Adrenal gland (tissue), 12 donors: ENCODE results near the gene IKZF2. TPM values are rescaled to one million over a fixed set of nuclear protein-coding genes. Genes with fewer than 3 reads are reported as not detected.
A peak's percentile ranks its signal among the peaks of the same experiment; 100 is the strongest.

Experiments
- DNase-seq, 7 donors: peaks; one replicate each; pipeline ENCODE4 v3.0.0-alpha.2; 2019 to 2020
- H3K27ac ChIP-seq, 5 donors: fragments of 200-600 bp; sonication (generic) in 4 of 5; 1 replicate in 3 of 5; 2 replicates in 2 of 5; pipeline versions ENCODE4 v1.5.1 to v1.8.0; 2016 to 2020; ENCODE audit warnings: mild to moderate bottlenecking in 1 of 5
- H3K27me3 ChIP-seq: fragments of 200-600 bp; 2 replicates; pipeline ENCODE4 v1.8.0; 2021
- H3K36me3 ChIP-seq, 2 donors: fragments of 200-600 bp; replicated peaks in 1 of 2; 1 replicate in 1 of 2; 2 replicates in 1 of 2; pipeline versions ENCODE4 v1.5.1 to v1.8.0; 2018 to 2022
- H3K4me1 ChIP-seq, 2 donors: fragments of 200-600 bp; replicated peaks in 1 of 2; 1 replicate in 1 of 2; 2 replicates in 1 of 2; pipeline versions ENCODE4 v1.5.1 to v1.8.0; 2018 to 2021
- H3K4me3 ChIP-seq, 4 donors: fragments of 200-600 bp; sonication (generic) in 3 of 4; one replicate each; pipeline ENCODE4 v1.5.1; 2016 to 2018
- H3K9me3 ChIP-seq, 3 donors: fragments of 200-600 bp; sonication (generic) in 1 of 3; replicated peaks in 1 of 3; 1 replicate in 2 of 3; 2 replicates in 1 of 3; pipeline versions ENCODE4 v1.5.1 to v1.8.0; 2016 to 2021
- POLR2A ChIP-seq, 2 donors: fragments of 450-650 bp; IDR thresholded peaks; one replicate each; pipeline ENCODE4 v1.6.1; 2017; ENCODE audit warnings: antibody characterized with exemption in 2 of 2, mild to moderate bottlenecking in 2 of 2, moderate library complexity in 1 of 2
- WGBS, 4 donors: extraction: QIAGEN DNeasy Blood & Tissue Kit in 2 of 4; methylation state at CpG; one replicate each; pipeline versions ENCODE4 v1.1.5 to v1.1.7; 2013 to 2017; 5-methylcytosine and 5-hydroxymethylcytosine counted together
- intact Hi-C, 2 donors: fragments of 100-400 bp; cut with DNase I; formaldehyde crosslinking; loops; one replicate each; pipeline versions ENCODE4 v1.14.1 to v1.15.0; 2022 to 2023
- polyA plus RNA-seq, 3 donors: library from polyadenylated mRNA; stranded (reverse); fragments of 200-250 nt in 2 of 3; fragments of 350-450 nt in 1 of 3; fragmentation: Illumina TruSeq in 1 of 3; extraction: RNeasy Lipid Tissue Mini Kit (QIAGEN cat#74804) in 1 of 3; gene quantifications; one replicate each; pipeline ENCODE4 v1.2.3, GENCODE V29; 2013 to 2014
- total RNA-seq, 9 donors: library from RNA; depleted of rRNA in 4 of 9; stranded (reverse); fragments of >200 nt in 4 of 9; fragments of 120-200 nt in 1 of 9; fragmentation: NEBNext Ultra II Directional in 1 of 9; extraction: Animal tissue kit (Norgen Biotek cat#: 25700) in 1 of 9; gene quantifications; one replicate each; pipeline versions ENCODE4 v1.1.0 to v1.2.4, GENCODE V29; 2013 to 2023
- TF ChIP-seq, protein P1 (sequence below), 6 experiments: fragments of 450-650 bp in 4 of 6; fragments of 200-600 bp in 2 of 6; sonication (generic) in 1 of 6; IDR thresholded peaks; 1 replicate in 5 of 6; 2 replicates in 1 of 6; pipeline versions ENCODE4 v1.5.1 to v1.8.0; 2016 to 2021; ENCODE audit warnings: antibody characterized with exemption in 6 of 6, mild to moderate bottlenecking in 2 of 6, moderate library complexity in 1 of 6
- donor health status: healthy with polysubstance abuse.
- donor health status: Bipolar disorder and iron deficiency.
- donor health status: DM: yes; HTN: yes; CAD: no.
- donor health status: DM: no; HTN: no; CAD: no.
- donor health status: DM: no; HTN: no; CAD: no.
- donor health status: DM: yes; HTN: yes; CAD: no.

The IKZF2 gene
- total and polyA plus RNA-seq, 12 donors, result 0.44 to 18.9 (median 8.0) TPM

DNA sequence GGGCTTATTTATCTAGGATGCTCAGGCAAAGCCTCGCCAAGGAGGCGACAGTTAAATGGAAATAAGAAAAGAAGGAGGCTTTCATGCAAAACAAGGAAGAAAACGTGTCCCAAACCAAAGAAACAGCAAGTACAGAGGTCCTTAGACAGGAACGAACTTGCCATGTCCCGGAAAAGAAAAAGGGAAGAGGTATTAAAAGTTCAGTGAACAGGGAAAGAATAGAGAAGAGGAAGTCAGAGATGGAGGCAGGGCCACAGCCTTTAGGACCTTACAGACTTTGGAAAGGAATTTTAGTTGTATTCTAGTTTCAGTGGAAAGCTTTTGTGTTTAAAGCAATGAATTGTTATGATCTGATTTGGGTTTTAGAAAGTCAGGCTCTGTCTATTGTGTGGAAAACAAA lies 22.1 kb downstream of the IKZF2 start:
- Histone ChIP-seq H3K27me3 (no peaks in the 10 kb centered on the region), H3K9me3 (no peaks in the 10 kb centered on the region), H3K4me3 (no peak overlapping the region), H3K27ac (peak overlapping the region in 1 of 5 donors; percentile 16), H3K4me1 (peaks cover 0 to 3% of the 10 kb centered on the region in 2 donors), H3K36me3 (no peaks in the 10 kb centered on the region)
- 74 to 84% (median 80%) methylated on average over 5 of the region's 5 CpGs for WGBS, 4 donors
- DNase-seq, result no peak
- intact Hi-C loops, result no loop called here
- TF ChIP-seq, protein P1, sequence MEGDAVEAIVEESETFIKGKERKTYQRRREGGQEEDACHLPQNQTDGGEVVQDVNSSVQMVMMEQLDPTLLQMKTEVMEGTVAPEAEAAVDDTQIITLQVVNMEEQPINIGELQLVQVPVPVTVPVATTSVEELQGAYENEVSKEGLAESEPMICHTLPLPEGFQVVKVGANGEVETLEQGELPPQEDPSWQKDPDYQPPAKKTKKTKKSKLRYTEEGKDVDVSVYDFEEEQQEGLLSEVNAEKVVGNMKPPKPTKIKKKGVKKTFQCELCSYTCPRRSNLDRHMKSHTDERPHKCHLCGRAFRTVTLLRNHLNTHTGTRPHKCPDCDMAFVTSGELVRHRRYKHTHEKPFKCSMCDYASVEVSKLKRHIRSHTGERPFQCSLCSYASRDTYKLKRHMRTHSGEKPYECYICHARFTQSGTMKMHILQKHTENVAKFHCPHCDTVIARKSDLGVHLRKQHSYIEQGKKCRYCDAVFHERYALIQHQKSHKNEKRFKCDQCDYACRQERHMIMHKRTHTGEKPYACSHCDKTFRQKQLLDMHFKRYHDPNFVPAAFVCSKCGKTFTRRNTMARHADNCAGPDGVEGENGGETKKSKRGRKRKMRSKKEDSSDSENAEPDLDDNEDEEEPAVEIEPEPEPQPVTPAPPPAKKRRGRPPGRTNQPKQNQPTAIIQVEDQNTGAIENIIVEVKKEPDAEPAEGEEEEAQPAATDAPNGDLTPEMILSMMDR (IDR thresholded peaks at IDR 0.05), result no peak
- TF ChIP-seq POLR2A (IDR thresholded peaks at IDR 0.05), result no peak

DNA sequence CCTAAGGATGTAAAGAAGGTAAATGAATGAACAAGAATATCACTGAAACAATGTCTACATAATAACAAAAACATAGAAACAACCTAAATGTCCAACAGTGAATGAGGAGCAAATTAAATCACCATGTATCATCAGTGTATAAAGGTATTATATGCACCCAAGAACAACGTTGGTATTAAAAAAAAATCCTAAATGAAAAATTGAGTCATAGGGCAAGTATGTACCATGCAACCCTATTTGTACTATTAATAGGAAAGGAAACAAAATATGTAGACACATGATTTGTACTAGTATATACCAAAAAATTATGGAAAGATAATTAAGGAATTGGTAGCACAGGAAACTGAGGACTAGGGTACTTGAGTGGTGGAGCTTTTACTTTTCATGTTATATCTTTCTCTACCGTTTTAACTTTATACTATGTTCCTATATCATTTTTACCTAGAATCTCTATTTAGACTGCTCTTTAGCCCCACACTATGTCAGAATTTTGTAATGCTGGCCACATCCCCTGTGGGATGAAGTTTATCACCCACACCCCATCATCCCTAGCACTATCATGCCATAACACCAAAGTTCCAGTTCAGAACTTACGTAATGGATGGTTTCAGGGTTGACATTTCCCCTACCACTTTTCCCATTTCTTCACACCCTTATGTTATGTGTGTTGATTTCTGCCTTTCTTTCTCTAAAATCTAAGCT lies 25.6 kb downstream of the IKZF2 start:
- intact Hi-C loops, result no loop called here
- 80 to 86% (median 82%) methylated on average over 3 of the region's 3 CpGs for WGBS, 4 donors

DNA sequence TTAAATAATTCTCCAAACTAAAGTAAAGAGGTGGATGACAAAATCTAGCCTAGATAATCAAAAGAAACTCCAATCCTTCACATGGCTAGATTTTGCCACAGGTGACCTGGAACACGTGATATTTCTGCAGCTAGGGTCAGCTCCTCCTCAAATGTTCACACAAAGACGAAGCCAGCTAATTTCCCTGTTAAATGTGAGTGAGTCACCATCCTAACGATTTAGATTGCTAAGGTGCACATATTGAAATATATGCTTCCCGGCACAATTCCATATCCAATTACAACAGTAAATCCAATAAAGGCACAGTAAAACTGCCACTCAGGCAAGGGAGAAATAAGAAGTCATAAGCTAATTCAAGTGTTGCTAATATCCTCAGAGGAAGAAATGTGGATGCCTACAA lies 28.7 kb downstream of the IKZF2 start:
- Histone ChIP-seq H3K9me3 (no peaks in the 10 kb centered on the region), H3K27me3 (no peaks in the 10 kb centered on the region), H3K4me1 (peaks cover 0 to 8% of the 10 kb centered on the region in 2 donors), H3K36me3 (no peaks in the 10 kb centered on the region), H3K4me3 (no peak overlapping the region), H3K27ac (no peak overlapping the region)
- no peak for TF ChIP-seq POLR2A (IDR thresholded peaks at IDR 0.05)
- TF ChIP-seq, protein P1 (IDR thresholded peaks at IDR 0.05), result no peak
- DNase-seq, result no peak
- intact Hi-C loops, result no loop called here
- WGBS, 4 donors, result 83 to 89% (median 84%) methylated on average over 4 of the region's 4 CpGs

More for the DNA sequence above, 25.6 kb downstream of the IKZF2 start:
- no peak for TF ChIP-seq POLR2A (IDR thresholded peaks at IDR 0.05)
- TF ChIP-seq, protein P1 (IDR thresholded peaks at IDR 0.05), result no peak
- Histone ChIP-seq H3K4me3 (no peak overlapping the region), H3K9me3 (no peaks in the 10 kb centered on the region), H3K36me3 (no peaks in the 10 kb centered on the region), H3K27me3 (no peaks in the 10 kb centered on the region), H3K4me1 (peaks cover 0 to 3% of the 10 kb centered on the region in 2 donors), H3K27ac (no peak overlapping the region)
- DNase-seq, result no peak

DNA sequence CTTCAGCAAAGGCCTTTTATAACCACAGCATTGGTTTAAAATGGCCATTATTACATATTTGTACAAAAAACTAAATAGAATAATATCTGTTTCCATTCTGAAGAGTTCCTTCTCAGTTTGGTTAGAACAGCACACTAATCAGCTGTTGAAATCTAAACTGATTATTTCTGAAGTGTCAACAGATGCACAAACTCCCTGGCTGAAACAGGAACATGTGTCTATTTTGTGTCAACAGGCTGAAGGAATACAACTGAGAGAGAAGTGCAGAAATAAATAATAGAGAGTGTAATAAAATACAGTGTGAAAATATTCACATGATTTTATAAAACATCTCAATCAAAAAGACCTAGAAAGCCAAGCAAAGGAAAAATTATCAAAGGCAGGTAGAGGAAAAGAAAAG lies 29.7 kb downstream of the IKZF2 start:
- Histone ChIP-seq H3K9me3 (no peaks in the 10 kb centered on the region), H3K27ac (no peak overlapping the region), H3K4me3 (no peak overlapping the region), H3K27me3 (no peaks in the 10 kb centered on the region), H3K4me1 (peaks cover 0 to 8% of the 10 kb centered on the region in 2 donors), H3K36me3 (no peaks in the 10 kb centered on the region)
- intact Hi-C loops, result no loop called here
- TF ChIP-seq, protein P1 (IDR thresholded peaks at IDR 0.05), result no peak
- TF ChIP-seq POLR2A (IDR thresholded peaks at IDR 0.05), result no peak
- DNase-seq, result no peak
